HG03469 (cell line): ENCODE measurements around the gene TCEAL8.

ENCODE experiments used
- ATAC-seq: cut with Tn5 transposase; IDR thresholded peaks from one replicate; pipeline ENCODE4 v1.9.1; 2021; ENCODE audit warnings: mild to moderate bottlenecking, moderate library complexity, moderate number of reproducible peaks; ENCODE audit not compliant: unreplicated experiment

Gene TCEAL8

GRCh38 chrX:103215425-103215991 is 39.4 kb downstream of the TCEAL8 start:
- ATAC-seq = no peak

- ATAC-seq = peak; percentile 89
Measured at GRCh38 chrX:103214870-103215424, 40.0 kb downstream of the TCEAL8 start, which contains the start of gene BEX4. TSS of gene BEX4 (plus strand) at chrX:103215108. CDS start at chrX:103216154, 1,046 bp downstream.

- no peak for ATAC-seq
Measured at GRCh38 chrX:103212749-103213457, 42.1 kb downstream of the TCEAL8 start.

GRCh38 chrX:103211012-103211715 is 43.8 kb downstream of the TCEAL8 start:
- no peak for ATAC-seq

GRCh38 chrX:103210056-103210455 is 44.9 kb downstream of the TCEAL8 start:
- no peak for ATAC-seq
